DND-41 (cell line): Measurements from ENCODE around the gene LIPG.

Experiments used
- EZH2 ChIP-seq: IDR thresholded peaks from 3 replicates; pipeline ENCODE4 v1.6.1; 2012; ENCODE audit warnings: borderline replicate concordance, low read depth, mild to moderate bottlenecking, moderate library complexity, low read length, inconsistent platforms; ENCODE audit not compliant: severe bottlenecking
- TF ChIP-seq, protein P1 (sequence below): IDR thresholded peaks from 2 replicates; pipeline ENCODE4 v1.5.1; 2012; ENCODE audit warnings: borderline replicate concordance, low read length, moderate library complexity, mild to moderate bottlenecking; ENCODE audit not compliant: poor library complexity, severe bottlenecking; ENCODE audit errors: extremely low read depth

DNA sequence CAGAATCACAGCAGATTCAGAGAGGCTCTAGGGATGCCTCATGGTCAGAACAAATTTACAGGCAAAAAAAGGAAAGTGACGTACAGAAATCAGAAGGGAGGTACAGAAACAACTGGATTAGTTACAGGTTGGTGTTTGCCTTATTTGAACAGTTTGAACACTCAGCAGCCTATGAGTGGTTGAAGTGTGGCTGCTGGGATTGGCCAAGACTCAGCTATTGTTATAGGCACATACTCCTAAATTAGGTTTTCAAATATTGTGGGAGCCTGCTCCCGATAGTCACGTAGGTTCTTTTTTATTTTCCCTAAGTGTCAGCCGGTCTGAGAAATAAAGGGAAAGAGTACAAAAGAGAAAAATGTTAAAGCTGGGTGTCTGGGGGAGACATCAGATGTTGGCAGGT is 8.9 kb upstream of the LIPG start:
- TF ChIP-seq, protein P1, sequence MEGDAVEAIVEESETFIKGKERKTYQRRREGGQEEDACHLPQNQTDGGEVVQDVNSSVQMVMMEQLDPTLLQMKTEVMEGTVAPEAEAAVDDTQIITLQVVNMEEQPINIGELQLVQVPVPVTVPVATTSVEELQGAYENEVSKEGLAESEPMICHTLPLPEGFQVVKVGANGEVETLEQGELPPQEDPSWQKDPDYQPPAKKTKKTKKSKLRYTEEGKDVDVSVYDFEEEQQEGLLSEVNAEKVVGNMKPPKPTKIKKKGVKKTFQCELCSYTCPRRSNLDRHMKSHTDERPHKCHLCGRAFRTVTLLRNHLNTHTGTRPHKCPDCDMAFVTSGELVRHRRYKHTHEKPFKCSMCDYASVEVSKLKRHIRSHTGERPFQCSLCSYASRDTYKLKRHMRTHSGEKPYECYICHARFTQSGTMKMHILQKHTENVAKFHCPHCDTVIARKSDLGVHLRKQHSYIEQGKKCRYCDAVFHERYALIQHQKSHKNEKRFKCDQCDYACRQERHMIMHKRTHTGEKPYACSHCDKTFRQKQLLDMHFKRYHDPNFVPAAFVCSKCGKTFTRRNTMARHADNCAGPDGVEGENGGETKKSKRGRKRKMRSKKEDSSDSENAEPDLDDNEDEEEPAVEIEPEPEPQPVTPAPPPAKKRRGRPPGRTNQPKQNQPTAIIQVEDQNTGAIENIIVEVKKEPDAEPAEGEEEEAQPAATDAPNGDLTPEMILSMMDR = no peak
- TF ChIP-seq EZH2 = no peak
